H1 (cell line): ENCODE measurements around the gene TMEM244. TPM values are rescaled to one million over a fixed set of nuclear protein-coding genes. Genes with fewer than 3 reads are reported as not detected.
"Not testable (repeated sequence)": the region's sequence is repeated elsewhere in the genome, so short reads cannot be mapped to it uniquely, and the experiment has no call there.

Source experiments
- CTCF ChIA-PET: fragments of 300-600 bp; sonication (Branson Sonifier 250); formaldehyde crosslinking; loops from one replicate; lab custom pipeline; 2021; ENCODE audit not compliant: partially characterized antibody; lab: Charles Lee
- POLR2A ChIA-PET: fragments of 300-600 bp; sonication (Branson Sonifier 250); formaldehyde crosslinking; loops from one replicate; lab custom pipeline; 2021; ENCODE audit warnings: inconsistent platforms; ENCODE audit not compliant: partially characterized antibody; lab: Charles Lee
- DNase-seq, 2 experiments: peaks; one replicate each; pipeline versions ENCODE4 v3.0.0 to v3.0.0-alpha.2; 2010 to 2022; ENCODE audit warnings: low spot score in 2 of 2, low read depth in 1 of 2, mixed read lengths in 1 of 2
- FAIRE-seq: peaks from 2 replicates; lab custom pipeline; 2011; peaks lifted over from hg19 to GRCh38; lab: Jason Lieb, UNC
- H2AFZ ChIP-seq: 2 replicates; pipeline ENCODE4 v1.8.1; 2012; ENCODE audit warnings: low read length, inconsistent platforms
- H2AK5ac ChIP-seq: 2 replicates; pipeline ENCODE4 v1.6.1; 2013; ENCODE audit warnings: low read depth, low read length
- H2BK120ac ChIP-seq: replicated peaks from 2 replicates; pipeline ENCODE3; 2013; ENCODE audit warnings: low read depth, low read length, inconsistent platforms
- H2BK12ac ChIP-seq: 2 replicates; pipeline ENCODE4 v1.6.1; 2013; ENCODE audit warnings: low read depth, low read length
- H2BK15ac ChIP-seq: 2 replicates; pipeline ENCODE4 v1.6.1; 2013; ENCODE audit warnings: low read length
- H2BK20ac ChIP-seq: 2 replicates; pipeline ENCODE4 v1.6.1; 2013; ENCODE audit warnings: low read length
- H2BK5ac ChIP-seq: 2 replicates; pipeline ENCODE4 v1.6.1; 2013; ENCODE audit warnings: low read depth, low read length
- H3K14ac ChIP-seq: 2 replicates; pipeline ENCODE4 v1.6.1; 2013; ENCODE audit warnings: inconsistent platforms; ENCODE audit not compliant: insufficient read length
- H3K18ac ChIP-seq: 2 replicates; pipeline ENCODE4 v1.6.1; 2013; ENCODE audit warnings: low read length; ENCODE audit errors: extremely low read depth
- H3K23ac ChIP-seq: 2 replicates; pipeline ENCODE4 v1.6.1; 2013; ENCODE audit warnings: inconsistent platforms; ENCODE audit not compliant: insufficient read length
- H3K23me2 ChIP-seq: 2 replicates; pipeline ENCODE4 v1.6.1; 2013; ENCODE audit warnings: low read depth, low read length
- H3K27ac ChIP-seq: 2 replicates; pipeline ENCODE4 v1.6.1; 2011; ENCODE audit warnings: low read depth, low read length, inconsistent platforms
- H3K27me3 ChIP-seq, 4 experiments: replicated peaks in 1 of 4; 1 replicate in 1 of 4; 2 replicates in 3 of 4; pipeline versions ENCODE4 v1.6.1 to v1.8.1; 2011 to 2013; ENCODE audit warnings: low read length in 3 of 4, mild to moderate bottlenecking in 3 of 4, inconsistent platforms in 2 of 4, mixed read lengths in 2 of 4, moderate library complexity in 1 of 4; ENCODE audit not compliant: control insufficient read depth in 3 of 4, insufficient read depth in 3 of 4; ENCODE audit errors: extremely low read depth in 1 of 4
- H3K36me3 ChIP-seq, 4 experiments: 2 replicates each; pipeline versions ENCODE4 v1.6.1 to v1.8.1; 2011 to 2013; ENCODE audit warnings: mild to moderate bottlenecking in 4 of 4, low read length in 3 of 4, moderate library complexity in 2 of 4, control low read depth in 1 of 4, inconsistent platforms in 1 of 4; ENCODE audit not compliant: insufficient read depth in 4 of 4, control insufficient read depth in 2 of 4
- H3K4ac ChIP-seq: replicated peaks from 2 replicates; pipeline ENCODE3; 2013; ENCODE audit warnings: low read length, low read depth, mixed read lengths, inconsistent platforms; ENCODE audit not compliant: insufficient read length
- H3K4me1 ChIP-seq, 4 experiments: replicated peaks in 1 of 4; 1 replicate in 1 of 4; 2 replicates in 3 of 4; pipeline versions ENCODE4 v1.6.1 to v1.8.1; 2011 to 2013; ENCODE audit warnings: low read length in 3 of 4, inconsistent platforms in 2 of 4, mixed read lengths in 1 of 4; ENCODE audit not compliant: insufficient read depth in 4 of 4, control insufficient read depth in 3 of 4
- H3K4me2 ChIP-seq, 2 experiments: 2 replicates each; pipeline versions ENCODE4 v1.6.1 to v1.8.1; 2011 to 2013; ENCODE audit warnings: low read depth in 2 of 2, low read length in 2 of 2, control low read depth in 1 of 2, inconsistent platforms in 1 of 2, mild to moderate bottlenecking in 1 of 2; ENCODE audit not compliant: insufficient read depth in 1 of 2
- H3K4me3 ChIP-seq, 4 experiments: fragments of 200-600, 300-600 bp in 1 of 4; sonication (generic), shearing (Covaris generic), sonication (Bioruptor Twin) in 1 of 4; 2 replicates each; pipeline versions ENCODE4 v1.5.1 to v1.8.1; 2011 to 2016; ENCODE audit warnings: low read length in 4 of 4, low read depth in 3 of 4, control low read depth in 2 of 4, inconsistent platforms in 2 of 4, mild to moderate bottlenecking in 2 of 4, mixed read lengths in 1 of 4, moderate library complexity in 1 of 4; ENCODE audit not compliant: insufficient read depth in 2 of 4; ENCODE audit errors: extremely low read depth in 1 of 4
- H3K56ac ChIP-seq: replicated peaks from 2 replicates; pipeline ENCODE3; 2013; ENCODE audit warnings: low read depth, mild to moderate bottlenecking, mixed read lengths, low read length, inconsistent platforms; ENCODE audit not compliant: insufficient read length
- H3K79me1 ChIP-seq: 2 replicates; pipeline ENCODE4 v1.6.1; 2013; ENCODE audit warnings: low read depth, low read length, control low read depth
- H3K79me2 ChIP-seq, 2 experiments: 2 replicates each; pipeline versions ENCODE4 v1.6.1 to v1.8.1; 2012 to 2013; ENCODE audit warnings: low read length in 2 of 2, mild to moderate bottlenecking in 2 of 2, inconsistent platforms in 1 of 2; ENCODE audit not compliant: insufficient read depth in 2 of 2, control insufficient read depth in 1 of 2
- H3K9ac ChIP-seq, 4 experiments: replicated peaks in 1 of 4; 1 replicate in 1 of 4; 2 replicates in 3 of 4; pipeline versions ENCODE4 v1.6.1 to v1.8.1; 2011 to 2013; ENCODE audit warnings: low read depth in 3 of 4, low read length in 3 of 4, control low read depth in 2 of 4, mild to moderate bottlenecking in 2 of 4, moderate library complexity in 2 of 4, inconsistent platforms in 1 of 4; ENCODE audit errors: extremely low read depth in 1 of 4
- H3K9me3 ChIP-seq, 2 experiments: 2 replicates each; pipeline versions ENCODE4 v1.6.1 to v1.8.1; 2012 to 2013; ENCODE audit warnings: mild to moderate bottlenecking in 2 of 2, moderate library complexity in 2 of 2, control low read depth in 1 of 2, inconsistent platforms in 1 of 2, low read depth in 1 of 2, low read length in 1 of 2, mixed read lengths in 1 of 2; ENCODE audit not compliant: insufficient read depth in 2 of 2
- H4K20me1 ChIP-seq, 2 experiments: replicated peaks in 1 of 2; 2 replicates each; pipeline versions ENCODE3 to v1.8.1; 2011 to 2013; ENCODE audit warnings: inconsistent platforms in 2 of 2, low read length in 2 of 2, mild to moderate bottlenecking in 1 of 2; ENCODE audit not compliant: insufficient read depth in 2 of 2, control insufficient read depth in 1 of 2
- H4K5ac ChIP-seq: 2 replicates; pipeline ENCODE4 v1.6.1; 2013; ENCODE audit warnings: low read length, low read depth, mixed read lengths, inconsistent platforms; ENCODE audit not compliant: insufficient read length
- H4K8ac ChIP-seq: 2 replicates; pipeline ENCODE4 v1.8.0; 2013; ENCODE audit warnings: mild to moderate bottlenecking, moderate library complexity, low read length, inconsistent platforms; ENCODE audit not compliant: insufficient read depth; ENCODE audit errors: extremely low read depth
- H4K91ac ChIP-seq: replicated peaks from 2 replicates; pipeline ENCODE3; 2013; ENCODE audit warnings: low read length, mixed read lengths, inconsistent platforms; ENCODE audit not compliant: insufficient read length
- polyA plus RNA-seq, 7 experiments: library from polyadenylated mRNA; depleted of rRNA in 3 of 7; stranded (reverse) in 5 of 7; unstranded in 2 of 7; fragments of >200 nt in 5 of 7; fragments of 200-250 nt in 2 of 7; gene quantifications; 1 replicate in 5 of 7; 2 replicates in 1 of 7; 4 replicates in 1 of 7; pipeline versions ENCODE4 v1.2.1 to v1.2.3, GENCODE V29; 2011 to 2013; ENCODE audit warnings: missing spikeins in 2 of 7, mixed read lengths in 2 of 7
- total RNA-seq: library from RNA; stranded (reverse); fragmentation: NEBNext Ultra II Directional; extraction: Animal tissue kit (Norgen Biotek cat#: 25700); gene quantifications from 2 replicates; pipeline ENCODE4 v1.2.1, GENCODE V29; 2021

Gene TMEM244
- total and polyA plus RNA-seq, 2 of the 8 experiments (the other 6 are each of a cell fraction or from before 2014, with no cell fraction given): not detected

- H3K9ac ChIP-seq, H3K4ac ChIP-seq, H2AFZ ChIP-seq, H3K18ac ChIP-seq, H2BK120ac ChIP-seq, H4K91ac ChIP-seq, POLR2A ChIA-PET, H3K79me1 ChIP-seq, H4K8ac ChIP-seq, H4K20me1 ChIP-seq, H2BK20ac ChIP-seq, FAIRE-seq, H3K23ac ChIP-seq, H3K27me3 ChIP-seq, H2BK12ac ChIP-seq, H2AK5ac ChIP-seq, H3K14ac ChIP-seq, H3K9me3 ChIP-seq, H2BK5ac ChIP-seq, H3K36me3 ChIP-seq, H3K4me2 ChIP-seq, H3K23me2 ChIP-seq, H3K4me1 ChIP-seq, H3K4me3 ChIP-seq, DNase-seq, H3K56ac ChIP-seq, H4K5ac ChIP-seq, H3K79me2 ChIP-seq, H3K27ac ChIP-seq, H2BK15ac ChIP-seq: not testable (repeated sequence)
- CTCF ChIA-PET: interaction anchor here (1.5 kb wide), 1 partner anchor 218 kb away, joined by 3 read pairs; no protein-coding TSS in a partner anchor
Observed at GRCh38 chr6:129802920-129803319, 58.2 kb downstream of the TMEM244 start.
